ENCODE measurements around the gene SFN. TPM values are rescaled to one million over a fixed set of nuclear protein-coding genes. Genes with fewer than 3 reads are reported as not detected.
"Not testable (repeated sequence)": the region's sequence is repeated elsewhere in the genome, so short reads cannot be mapped to it uniquely, and the experiment has no call there.

SFN gene
- total RNA-seq, 4 donors from 2014 or later, result 364 to 1,347 (median 744) TPM

DNA sequence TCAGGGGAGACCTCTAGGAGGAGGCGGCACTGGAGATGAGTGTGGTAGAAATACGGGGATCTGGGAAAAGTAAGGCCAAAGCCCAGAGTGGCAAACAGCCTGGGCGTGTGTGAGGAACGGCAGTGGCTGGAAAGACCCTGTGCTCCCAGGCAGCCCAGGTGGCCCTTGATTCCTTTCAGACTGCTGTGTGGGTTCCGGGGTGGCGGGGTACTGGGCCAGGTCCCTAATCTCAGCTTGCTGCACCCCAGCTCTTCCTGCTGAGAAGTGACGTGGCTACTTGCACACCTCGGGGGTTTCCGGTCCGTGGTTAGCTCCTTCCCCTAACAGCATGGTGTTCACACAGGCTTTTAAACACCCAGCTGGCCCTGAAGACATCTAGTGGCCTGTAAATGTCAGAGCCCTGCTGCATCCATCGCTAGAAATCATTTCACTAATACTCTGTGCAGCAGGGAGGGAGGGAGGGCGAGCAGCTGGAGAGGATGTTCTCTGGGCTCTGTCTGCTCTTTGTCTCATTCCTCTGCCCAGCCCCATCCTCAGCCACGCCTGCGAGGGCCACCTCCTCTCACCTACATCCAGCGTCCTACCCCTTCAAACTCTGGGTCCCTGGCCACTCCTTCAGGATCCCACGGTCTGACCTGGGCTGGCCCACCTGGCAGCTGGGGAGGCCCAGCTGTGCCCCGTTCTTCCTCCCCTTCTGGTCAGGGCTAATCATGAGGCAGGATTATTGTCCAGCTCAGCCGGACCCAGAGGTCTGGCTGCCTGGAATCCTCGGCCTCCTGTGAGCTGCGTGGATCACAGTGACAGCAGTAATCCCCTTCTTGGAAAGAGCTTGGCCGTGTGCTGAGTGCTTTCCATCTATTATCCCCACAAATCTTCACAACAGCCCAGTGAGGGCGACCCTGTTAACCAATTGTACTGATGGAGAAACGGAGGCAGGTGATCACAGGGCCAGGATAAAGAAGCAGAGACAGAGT lies 29.2 kb upstream of the SFN start:
- TF ChIP-seq CTCF (IDR thresholded peaks at IDR 0.05) (no peak), EP300 (IDR thresholded peaks at IDR 0.05) (no peak), POLR2AphosphoS5 (IDR thresholded peaks at IDR 0.05) (no peak), POLR2A (IDR thresholded peaks at IDR 0.05) (no peak)
- no peak for DNase-seq (ENCODE audit: low spot score in 2 of 2)
- H3K4me3 ChIP-seq, result no peak overlapping the region
- H3K9me3 ChIP-seq, result no peaks in the 10 kb centered on the region
- H3K36me3 ChIP-seq, result peaks cover 50% of the 10 kb centered on the region
- H3K4me1 ChIP-seq, result peaks cover 14% of the 10 kb centered on the region
- WGBS, result 82% methylated on average over 14 of the region's 23 CpGs
- H3K27ac ChIP-seq, result no peak overlapping the region
- H3K27me3 ChIP-seq, result no peaks in the 10 kb centered on the region

DNA sequence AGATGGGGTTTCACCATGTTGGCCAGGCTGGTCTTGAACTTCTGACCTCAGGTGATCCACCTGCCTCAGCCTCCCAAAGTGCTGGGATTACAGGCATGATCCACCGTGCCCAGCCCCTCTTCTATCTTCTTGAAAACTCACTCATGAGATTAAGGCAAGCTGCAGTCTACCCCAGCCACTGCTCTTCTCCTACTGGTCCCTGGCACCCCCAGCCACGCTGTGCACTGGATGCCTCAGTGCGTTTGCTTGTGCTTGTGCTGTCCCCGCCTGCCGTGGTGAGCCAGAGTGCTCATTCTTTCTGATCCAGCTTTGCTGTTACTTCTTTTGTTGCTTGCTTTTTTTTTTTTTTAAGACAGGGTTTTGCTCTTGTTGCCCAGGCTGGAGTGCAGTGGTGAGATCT lies 25.3 kb upstream of the SFN start:
- not testable (repeated sequence) for H3K27ac ChIP-seq; H3K4me3 ChIP-seq; H3K4me1 ChIP-seq; H3K9me3 ChIP-seq; DNase-seq (ENCODE audit: low spot score in 2 of 2); H3K27me3 ChIP-seq
- 93% methylated on average over 5 of the region's 5 CpGs for WGBS
- peaks cover 79% of the 10 kb centered on the region for H3K36me3 ChIP-seq

DNA sequence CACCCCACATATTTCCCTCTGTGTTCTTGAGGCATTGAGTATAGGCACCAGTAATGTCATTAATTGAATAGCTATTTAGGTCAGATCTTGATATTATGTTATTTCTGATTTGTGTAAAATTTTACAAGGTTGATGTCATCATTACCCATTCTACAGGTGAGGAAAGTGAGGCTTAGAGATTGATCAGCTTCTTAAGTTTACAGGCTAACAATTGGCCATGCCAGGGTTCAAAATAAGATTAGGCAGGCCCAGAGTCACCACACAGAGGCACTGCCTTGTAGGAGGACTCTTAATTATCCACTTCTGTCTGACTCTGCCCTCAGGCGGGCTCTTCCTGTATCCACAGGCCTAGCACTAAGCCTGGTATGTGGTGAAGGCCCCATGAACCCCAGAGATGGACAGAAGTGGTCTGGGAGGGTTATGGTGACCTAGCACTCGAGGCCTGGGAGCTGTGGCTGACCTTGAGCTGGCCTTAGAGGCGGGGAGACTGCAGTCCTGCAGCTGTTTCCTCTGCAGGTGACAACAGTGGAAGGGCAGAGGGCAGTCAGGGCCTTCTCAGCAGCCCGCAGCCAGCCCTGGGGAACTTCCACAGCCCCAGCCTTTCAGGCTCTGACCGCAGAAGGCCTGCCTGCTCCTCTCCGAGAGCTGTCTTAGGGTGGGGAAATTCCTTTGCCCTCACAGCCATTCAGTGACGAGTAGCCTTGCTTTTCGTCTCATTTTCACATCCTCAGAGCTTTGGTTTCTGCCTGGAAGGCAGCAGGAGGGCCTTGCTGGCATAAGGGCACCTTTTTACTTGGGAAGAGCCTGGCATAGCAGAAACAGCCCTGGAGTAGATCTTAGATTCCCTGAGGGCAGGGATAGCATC lies 24.2 kb upstream of the SFN start:
- Histone ChIP-seq H3K4me1 (no peaks in the 10 kb centered on the region), H3K27me3 (no peaks in the 10 kb centered on the region), H3K9me3 (no peaks in the 10 kb centered on the region), H3K4me3 (no peak overlapping the region), H3K27ac (no peak overlapping the region), H3K36me3 (peaks cover 77% of the 10 kb centered on the region)
- no peak for DNase-seq (ENCODE audit: low spot score in 2 of 2)
- 47% methylated on average over 6 of the region's 8 CpGs for WGBS
- no peak for TF ChIP-seq EP300 (IDR thresholded peaks at IDR 0.05)
- no peak for TF ChIP-seq POLR2AphosphoS5 (IDR thresholded peaks at IDR 0.05)
- no peak for TF ChIP-seq POLR2A (IDR thresholded peaks at IDR 0.05)
- no peak for TF ChIP-seq CTCF (IDR thresholded peaks at IDR 0.05)

DNA sequence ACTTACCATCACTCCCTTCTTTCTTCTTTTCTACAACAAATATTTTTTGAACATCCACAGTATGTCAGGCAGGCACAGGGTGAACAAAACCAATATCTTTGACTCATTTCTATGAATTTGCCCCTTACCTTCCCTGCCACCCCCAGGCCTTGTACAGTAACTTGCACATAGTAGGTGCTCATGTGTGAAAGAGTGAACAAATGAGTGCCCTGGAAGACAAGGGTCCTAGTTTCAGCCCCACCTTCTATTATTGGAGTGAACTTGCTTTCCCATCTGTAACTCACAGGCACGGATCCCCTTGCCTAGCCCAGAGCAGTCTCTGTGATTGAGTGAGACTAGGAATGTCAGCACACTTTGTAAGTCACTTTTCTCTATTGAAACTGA lies 23.6 kb upstream of the SFN start:
- no peaks in the 10 kb centered on the region for H3K9me3 ChIP-seq
- H3K36me3 ChIP-seq, result peaks cover 77% of the 10 kb centered on the region
- DNase-seq (ENCODE audit: low spot score in 2 of 2), result no peak
- H3K27ac ChIP-seq, result no peak overlapping the region
- TF ChIP-seq CTCF (IDR thresholded peaks at IDR 0.05), result no peak
- 92% methylated on average over 1 of the region's 1 CpG for WGBS
- no peaks in the 10 kb centered on the region for H3K4me1 ChIP-seq
- no peaks in the 10 kb centered on the region for H3K27me3 ChIP-seq
- no peak overlapping the region for H3K4me3 ChIP-seq

GRCh38 chr1:26839779-26840178 lies 23.2 kb upstream of the SFN start:
- Histone ChIP-seq H3K4me1 (no peaks in the 10 kb centered on the region), H3K9me3 (no peaks in the 10 kb centered on the region), H3K27me3 (no peaks in the 10 kb centered on the region), H3K4me3 (no peak overlapping the region), H3K27ac (no peak overlapping the region), H3K36me3 (peaks cover 73% of the 10 kb centered on the region)
- TF ChIP-seq CTCF (IDR thresholded peaks at IDR 0.05), result no peak
- TF ChIP-seq POLR2A (IDR thresholded peaks at IDR 0.05), result no peak
- TF ChIP-seq EP300 (IDR thresholded peaks at IDR 0.05), result no peak
- TF ChIP-seq POLR2AphosphoS5 (IDR thresholded peaks at IDR 0.05), result no peak
- DNase-seq (ENCODE audit: low spot score in 2 of 2), result no peak
- WGBS, result 82% methylated on average over 4 of the region's 6 CpGs
